ENCODE data around the gene SARS2.
"Not testable (repeated sequence)": the region's sequence is repeated elsewhere in the genome, so short reads cannot be mapped to it uniquely, and the experiment has no call there.

SARS2 gene

DNA sequence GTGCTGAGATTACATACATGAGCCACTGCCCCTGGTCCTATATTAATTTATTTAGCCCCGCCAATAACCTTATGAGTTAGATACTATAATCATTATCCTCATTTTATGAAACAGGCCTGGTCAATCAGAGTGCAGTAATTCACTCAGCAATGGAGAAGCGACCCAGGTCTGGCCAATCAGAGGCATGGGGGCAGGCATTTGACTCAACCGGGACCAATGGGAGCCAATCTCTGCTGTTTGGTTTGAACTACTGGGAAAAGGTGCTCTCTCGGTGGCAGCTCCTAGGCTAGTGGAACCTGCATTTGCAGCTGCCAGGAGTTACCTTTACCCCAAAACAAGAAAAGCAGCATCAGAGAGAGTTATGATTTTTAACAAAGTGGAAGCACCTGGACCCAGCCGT, 37.7 kb downstream of the SARS2 start:
- no peak for DNase-seq (ENCODE audit: low read depth)

DNA sequence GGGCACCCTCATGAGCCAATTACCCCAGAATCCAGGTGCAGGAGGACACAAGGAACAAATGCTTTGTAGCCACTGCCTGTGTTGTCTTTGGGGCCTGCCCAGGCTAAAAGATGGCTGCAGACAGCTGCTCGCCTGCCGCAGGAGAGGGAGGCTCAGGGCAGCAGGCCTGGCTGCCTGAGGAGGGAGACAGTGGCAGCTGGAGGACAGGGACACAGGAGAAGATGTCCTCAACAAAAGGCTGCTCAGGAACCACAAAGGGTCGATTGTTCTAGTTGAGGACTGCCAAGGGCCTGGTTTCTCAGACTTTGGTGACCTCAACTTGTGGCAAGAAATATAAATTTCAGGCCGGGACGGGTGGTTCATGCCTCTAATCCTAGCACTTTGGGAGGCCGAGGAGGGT, 38.8 kb downstream of the SARS2 start:
- no peak for DNase-seq (ENCODE audit: low read depth)

DNA sequence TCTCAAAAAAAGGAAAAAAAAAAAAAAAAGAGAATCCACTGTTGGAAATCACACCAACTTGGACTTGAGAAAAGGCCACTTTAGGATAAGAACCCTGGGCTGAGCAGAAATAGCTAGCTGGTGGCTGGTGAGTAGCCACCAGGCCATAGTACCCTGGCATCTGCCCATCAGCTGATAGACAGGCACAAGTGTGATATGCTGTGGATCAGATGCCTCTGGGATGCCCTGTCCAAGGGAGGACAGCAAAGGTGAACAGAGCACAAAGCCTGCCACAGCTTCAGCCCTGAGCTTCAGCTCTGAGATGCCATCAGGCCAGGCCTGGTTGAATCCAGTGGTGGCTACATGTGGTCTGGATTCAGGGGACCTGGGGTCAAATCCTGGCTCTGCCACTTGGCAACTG, 39.9 kb downstream of the SARS2 start:
- no peak for DNase-seq (ENCODE audit: low read depth)

DNA sequence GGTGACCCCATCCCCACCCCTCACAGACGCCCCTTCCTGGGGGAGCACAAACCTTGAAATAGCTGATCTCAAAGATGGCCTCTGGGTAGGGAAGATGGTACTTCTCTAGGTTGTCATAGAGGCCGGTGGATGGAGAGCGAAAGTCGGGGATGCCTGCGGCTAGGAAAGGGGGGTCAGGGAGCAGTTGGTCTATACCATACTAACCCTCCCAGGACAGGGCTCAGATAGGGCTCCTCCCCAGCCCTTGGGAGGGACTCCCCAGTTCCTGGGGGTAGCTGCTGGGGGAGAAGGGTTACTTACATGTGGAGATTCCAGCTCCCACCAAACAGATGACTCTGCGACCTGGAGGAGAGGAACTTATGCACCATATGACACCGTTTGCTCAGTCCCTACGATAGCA, 40.8 kb downstream of the SARS2 start:
- no peak for DNase-seq (ENCODE audit: low read depth)

DNA sequence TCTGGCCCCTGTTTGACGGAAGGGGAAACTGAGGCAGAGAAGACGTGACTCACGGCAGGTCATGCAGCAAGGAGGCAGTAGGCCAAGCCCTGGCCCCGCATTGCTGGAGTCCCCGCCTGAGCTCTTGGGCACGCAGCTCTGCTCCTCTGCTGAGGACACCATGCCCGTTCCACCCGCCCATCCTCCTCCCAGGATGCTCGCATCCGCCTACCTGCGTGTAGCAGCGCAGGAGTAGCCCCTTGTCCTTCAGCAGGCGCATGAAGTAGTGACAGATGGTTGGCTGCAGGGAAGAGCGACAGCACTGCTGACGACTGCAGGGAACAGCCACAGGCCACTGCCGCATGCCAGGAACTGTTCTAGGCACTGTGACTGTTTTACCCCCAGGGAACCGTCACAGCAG, 41.7 kb downstream of the SARS2 start:
- DNase-seq (ENCODE audit: low read depth) = no peak

DNA sequence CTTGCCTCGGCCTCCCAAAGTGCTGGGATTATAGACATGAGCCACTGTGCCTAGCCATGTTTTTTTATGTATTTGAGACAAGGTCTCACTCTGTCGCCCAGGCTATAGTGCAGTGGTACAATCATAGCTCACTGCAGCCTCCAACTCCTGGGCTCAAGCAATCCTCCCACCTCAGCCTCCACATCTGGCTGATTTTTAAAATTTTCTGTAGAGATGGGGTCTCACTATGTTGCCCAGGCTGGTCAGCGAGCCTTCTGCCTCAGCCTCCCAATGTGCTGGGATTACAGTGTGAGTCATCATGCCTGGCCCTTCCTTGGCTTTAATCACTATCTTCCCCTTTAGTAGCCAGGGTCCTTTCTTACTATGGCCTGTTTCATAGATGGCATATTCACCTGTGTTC, 45.9 kb downstream of the SARS2 start:
- DNase-seq (ENCODE audit: low read depth) = not testable (repeated sequence)

DNA sequence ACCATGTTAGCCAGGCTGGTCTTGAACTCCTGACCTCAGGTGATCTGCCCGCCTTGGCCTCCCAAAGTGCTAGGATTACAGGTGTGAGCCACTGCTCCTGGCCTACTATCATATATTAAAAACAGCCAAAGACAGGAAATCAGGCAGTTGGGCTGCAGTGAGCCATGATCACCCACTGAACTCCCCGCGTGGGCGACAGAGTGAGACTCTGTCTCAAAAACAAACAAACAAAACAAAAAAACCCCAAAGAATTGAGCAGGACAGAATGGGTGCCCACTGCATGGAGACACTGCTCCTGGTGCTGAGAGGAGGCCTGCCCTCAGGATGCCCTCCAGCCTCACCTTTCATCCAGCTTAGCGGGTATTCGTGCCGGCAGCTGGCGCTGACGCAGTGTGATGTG, 47.3 kb downstream of the SARS2 start:
- DNase-seq (ENCODE audit: low read depth) = no peak

DNA sequence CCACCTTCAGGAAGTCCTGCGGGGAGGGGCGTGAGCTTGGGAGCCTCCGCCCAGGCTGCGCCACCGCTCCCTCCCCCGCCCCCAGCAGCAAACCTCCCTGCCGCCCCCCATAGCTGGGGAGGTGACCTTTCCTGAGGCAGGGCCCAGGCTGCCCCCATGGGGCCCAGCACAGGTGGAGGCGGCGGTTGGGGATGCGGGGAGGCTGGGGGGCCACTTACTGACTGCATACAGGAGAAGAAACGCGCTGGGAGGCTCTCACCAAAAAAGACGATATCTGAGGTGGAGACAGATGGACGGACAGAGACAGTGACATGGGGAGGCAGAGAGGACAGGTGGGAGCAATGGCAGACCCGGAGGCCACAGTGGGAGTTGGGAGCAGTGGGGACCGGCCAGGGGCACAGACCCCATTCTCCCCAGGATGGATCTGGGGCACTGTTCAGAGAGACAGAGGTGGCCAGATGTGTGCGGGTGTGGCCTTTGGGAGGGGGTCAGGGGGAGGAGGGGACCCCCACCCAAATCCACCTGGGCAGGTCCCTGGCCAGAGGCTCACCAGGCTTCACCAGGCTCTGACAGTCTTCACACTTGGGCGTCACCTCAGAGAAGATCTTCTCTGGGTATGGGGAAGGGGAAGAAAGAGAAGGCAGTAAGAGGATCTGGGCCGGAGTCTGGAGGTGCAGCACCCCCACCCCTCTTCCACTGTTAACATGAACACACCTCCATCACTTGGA, 49.5 kb downstream of the SARS2 start:
- no peak for DNase-seq (ENCODE audit: low read depth)

DNA sequence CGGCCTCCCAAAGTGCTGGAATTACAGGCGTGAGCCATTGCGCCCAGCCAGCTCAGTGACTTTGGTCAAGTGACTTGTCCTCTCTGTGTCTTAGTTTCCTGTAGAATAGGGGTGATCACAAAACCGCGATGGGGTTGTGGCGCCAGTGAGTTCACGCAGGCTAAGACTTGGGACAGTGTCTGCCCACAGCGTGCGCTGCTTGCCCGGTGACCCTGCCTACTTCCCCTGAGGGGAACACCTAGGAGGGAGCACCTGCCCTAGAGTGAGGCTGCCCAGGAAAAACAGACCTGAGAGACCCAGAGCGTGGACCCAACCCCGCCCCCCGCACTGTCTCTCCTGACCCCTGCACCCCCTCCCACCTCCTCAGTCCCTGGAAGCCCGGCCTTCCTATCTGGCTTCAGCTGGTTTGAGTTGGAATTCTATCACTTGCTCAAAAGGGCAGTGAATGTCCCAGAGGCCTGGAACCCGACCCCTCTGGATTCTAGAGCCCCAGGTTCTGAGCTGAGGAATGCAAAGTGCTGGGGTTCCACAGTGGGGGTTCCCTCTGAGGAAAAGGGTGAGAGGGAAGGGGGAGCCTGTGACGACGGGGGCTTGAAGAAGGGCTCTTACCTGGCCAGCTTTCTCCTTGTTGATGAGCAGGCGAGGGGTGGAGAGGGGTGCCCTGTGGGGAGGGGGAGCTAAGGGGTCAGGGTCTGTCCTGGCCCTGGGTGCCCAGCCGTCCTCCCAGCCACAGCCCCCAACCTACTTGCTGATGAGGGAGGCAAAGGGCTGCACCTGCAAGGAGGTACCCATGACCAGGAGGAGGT, 50.3 kb downstream of the SARS2 start:
- DNase-seq (ENCODE audit: low read depth) = no peak

DNA sequence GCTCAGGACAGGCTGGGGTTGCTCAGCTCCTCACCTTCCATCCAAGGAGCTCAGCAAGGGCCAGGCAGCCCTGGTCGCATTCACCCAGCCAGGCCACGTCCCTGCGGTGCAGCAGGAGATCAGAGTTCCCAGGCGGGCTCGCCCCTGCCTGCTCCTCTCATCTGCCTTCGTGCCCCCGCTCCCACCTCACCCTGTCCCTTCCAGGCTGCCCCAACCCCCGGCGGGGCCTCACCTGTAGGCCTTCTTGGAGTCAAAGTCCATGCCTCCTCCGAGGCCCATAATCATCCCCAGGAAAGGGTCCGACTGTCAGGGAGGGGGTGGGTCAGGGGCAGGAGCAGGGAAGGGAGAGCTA, 51.2 kb downstream of the SARS2 start:
- no peak for DNase-seq (ENCODE audit: low read depth)

DNA sequence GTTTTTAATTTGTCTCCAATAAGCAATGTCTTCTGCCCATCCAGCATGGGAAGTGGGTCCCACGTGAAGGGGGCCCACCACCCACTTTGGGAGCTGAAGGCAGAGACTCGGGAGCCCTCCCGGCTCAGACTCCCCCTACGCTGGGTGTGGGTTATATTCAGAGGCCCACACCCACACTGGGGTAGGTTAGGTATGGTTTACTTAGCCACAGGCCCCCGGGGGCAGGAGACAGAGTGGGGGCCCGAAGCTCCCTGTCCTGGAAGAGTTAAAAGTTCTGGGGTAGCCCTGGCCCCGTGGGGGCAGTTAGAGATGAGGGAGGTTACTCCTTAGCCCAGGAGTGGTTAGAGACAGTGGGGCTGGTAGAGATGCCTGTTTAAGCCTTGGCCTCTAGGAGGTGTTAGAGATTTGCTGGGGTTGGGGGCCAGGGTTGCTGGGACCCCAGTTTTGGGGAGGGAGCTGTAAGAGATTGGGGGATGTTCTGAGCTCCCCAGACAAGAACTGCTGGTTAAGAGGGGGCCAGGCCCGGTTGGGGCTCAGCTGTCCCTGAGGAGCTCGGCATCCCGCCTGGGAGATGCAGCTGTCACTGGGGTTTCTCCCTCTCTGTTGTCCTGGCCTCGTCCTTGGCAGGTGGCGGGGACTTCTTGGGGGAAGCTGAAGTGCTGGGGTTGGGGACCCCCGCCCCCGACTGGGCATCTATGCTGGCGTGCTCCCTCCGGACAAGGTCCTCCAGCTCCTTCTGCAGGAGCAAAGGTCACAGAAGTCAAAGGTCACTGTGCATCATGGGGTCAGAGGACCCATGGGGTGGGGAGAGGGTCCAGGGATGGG, 51.8 kb downstream of the SARS2 start:
- no peak for DNase-seq (ENCODE audit: low read depth)

DNA sequence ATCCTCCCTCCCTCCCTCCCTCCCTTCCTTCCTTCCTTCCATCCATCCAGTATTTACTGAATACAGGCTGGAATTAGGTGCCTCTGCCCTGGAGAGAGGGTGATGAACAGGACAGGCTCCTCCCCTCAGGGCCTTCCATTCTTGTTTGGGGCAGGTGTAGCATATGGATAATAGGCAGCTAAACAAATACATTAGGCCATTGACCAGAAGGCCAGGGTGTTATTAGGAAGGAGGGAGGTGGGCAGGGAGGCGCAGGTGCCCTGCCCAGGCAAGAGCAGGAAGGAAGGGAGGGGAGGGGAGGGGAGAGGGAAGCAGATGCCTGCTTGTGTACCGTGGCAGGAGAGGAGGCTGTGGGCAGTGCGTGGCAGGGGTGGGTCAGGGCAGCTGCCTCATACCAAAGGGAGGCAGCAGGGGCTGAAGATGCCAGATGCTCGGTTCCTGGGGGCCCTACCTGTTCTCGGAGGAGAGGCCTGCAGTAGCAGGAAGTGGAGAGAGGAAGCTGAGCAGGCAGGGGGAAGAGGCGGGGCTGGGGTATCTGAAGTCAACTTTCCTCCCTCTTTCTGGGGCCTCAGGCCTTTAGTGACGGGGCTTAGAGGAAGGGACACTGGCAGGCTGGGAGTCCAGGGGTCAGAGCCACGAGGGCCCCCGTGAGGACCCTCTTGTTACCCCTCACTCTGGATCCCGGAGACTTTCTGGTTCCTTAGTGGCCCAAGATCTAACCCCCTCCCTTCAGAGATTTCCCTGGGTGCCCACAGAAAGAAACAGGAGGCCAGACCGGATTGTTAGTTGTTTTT, 52.6 kb downstream of the SARS2 start, which contains the start of gene RINL:
Gene RINL, minus strand, starts transcription at position 495 of the 794 bp plus-strand sequence. CDS start 1,533 bp downstream, outside the sequence.
- DNase-seq (ENCODE audit: low read depth) = peak; percentile 49

DNA sequence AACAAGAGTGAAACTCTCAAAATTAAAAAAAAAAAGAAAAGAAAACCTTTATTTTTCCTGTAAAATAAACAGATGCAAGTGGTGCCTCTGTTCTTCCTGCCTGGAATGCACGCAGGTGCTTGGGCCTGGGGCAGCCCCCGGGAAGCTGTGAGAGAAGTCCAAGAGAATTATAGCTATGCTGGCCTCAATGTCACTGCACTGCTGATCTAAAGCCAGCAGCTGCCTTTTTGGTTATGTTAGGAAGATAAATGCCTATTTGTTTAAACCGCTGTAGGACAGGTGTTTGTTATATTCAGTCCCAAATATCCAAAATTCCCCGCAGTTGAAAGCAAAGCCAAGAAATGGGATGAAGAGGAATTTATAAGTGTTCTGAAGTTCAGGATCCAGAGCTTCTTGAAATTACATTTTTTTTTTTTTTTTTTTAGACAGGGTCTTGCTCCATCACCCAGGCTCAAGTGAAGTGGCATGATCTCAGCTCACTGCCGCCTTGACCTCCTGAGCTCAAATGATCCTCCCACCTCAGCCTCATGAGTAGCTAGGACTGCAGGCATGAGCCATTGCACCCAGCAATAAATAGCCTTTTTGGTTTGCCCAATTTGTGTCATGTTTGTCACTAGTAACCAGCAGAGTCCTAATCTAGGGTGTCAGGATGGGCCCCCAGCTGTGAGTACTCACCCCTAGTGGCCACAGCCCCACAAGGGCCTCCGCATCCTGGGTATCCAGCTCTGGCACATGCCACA, 54.7 kb downstream of the SARS2 start:
- no peak for DNase-seq (ENCODE audit: low read depth)

DNA sequence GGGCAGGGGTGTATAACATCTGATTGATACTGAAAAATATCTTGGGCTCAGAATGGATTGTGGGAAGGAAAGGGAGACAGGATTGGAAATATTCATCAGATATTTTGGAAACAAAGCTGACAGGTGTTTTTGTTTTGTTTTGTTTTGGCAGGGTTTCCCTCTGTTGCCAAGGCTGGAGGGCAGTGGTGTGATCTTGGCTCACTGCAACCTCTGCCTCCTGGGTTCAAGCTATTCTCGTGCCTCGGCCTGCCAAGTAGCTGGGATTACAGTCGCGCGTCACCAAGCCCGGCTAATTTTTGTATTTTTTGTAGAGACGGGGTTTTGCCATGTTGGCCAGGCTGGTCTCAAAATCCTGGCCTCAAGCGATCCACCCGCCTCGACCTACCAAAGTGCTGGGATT, 57.2 kb downstream of the SARS2 start:
- DNase-seq (ENCODE audit: low read depth) = not testable (repeated sequence)

DNA sequence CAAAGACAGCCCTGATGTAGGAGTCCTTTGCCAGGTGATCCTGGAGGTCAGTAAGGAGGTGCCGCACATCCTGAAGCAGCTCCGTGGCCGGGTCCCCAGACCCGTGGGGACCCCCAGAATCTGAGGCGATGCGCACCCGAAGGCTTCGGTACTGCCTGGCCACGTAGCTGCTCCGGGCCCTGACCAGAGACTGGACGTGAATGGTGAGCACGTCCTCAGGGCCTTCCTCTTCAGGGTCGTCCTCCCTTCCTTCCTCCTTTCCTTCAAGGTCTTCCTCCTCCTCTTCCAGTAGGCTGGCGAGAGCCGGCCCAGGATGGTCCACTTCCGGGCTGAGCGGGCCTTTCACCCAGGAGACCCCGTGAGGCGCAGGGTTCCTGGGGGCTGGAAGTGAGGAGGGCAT, 60.0 kb downstream of the SARS2 start:
- DNase-seq (ENCODE audit: low read depth) = no peak

DNA sequence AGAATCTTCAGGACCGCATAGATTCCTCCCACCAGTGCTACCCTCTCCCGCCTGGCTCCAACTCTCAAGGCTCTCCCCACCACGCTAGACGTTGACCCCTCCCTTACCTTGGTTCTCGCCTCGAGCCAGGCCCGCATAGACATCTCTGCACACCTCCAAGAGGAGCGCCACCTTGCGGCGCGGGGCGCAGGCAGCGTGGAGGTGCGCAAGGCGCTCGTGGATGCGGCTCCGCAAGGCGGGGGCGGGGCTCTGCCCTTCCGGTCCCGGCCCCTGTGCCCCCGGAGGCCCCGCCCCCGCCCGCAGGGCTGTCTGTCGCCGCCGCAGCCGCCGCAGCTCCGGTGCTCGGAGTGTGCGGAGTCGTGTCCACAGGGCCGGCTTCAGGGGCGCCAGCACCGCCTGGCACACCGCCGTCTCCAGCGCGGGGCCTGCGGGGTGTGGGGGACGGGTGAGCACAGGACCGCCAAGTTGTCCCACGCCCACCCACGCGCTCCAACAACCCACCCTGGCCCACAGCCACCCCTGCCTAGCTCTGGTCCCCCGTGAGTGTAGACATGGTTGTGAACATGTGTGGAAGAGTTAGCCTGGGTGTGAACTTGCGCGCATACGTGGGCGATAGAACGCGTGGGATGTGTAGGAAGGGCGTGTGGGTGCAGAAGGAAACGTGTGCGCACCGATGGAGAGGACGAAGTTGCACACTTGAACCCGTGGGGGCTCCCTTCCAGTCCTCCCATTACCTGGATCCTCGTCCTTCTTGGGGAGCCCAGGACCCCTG, 60.5 kb downstream of the SARS2 start:
- DNase-seq (ENCODE audit: low read depth) = peak; percentile 85

DNA sequence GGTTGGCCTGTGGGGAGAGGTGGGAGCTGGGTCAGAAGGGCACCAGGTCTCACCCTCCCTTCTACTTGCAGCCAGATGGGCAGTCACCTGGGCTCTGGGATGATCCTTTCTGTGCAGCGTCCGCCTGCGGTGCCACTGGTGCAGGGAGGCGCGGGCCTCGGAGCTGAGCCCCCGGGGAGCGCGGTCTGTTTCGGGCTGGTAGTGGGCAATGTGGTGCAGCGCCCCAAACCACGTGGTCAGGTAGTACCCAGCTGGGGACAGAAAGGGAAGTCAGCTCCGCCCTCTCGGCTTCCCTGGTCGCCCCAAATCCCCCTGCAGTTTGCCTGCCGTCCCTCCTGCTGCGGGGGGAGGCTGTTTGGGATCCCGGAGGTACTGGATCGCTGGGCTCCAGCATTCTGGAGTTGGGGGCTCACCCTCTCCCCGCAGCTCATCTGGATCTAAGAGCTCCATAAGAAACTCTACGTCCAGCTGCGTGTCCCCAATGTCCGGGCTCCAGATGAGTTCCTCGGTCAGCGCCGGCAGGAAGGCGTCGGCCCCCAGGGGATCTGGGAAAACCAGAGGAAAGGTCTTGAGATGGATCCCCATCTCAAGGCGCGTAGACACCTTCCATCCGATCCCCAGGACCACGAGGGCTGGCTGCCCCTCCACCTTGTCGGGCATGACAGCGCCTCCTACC, 61.3 kb downstream of the SARS2 start:
- no peak for DNase-seq (ENCODE audit: low read depth)

DNA sequence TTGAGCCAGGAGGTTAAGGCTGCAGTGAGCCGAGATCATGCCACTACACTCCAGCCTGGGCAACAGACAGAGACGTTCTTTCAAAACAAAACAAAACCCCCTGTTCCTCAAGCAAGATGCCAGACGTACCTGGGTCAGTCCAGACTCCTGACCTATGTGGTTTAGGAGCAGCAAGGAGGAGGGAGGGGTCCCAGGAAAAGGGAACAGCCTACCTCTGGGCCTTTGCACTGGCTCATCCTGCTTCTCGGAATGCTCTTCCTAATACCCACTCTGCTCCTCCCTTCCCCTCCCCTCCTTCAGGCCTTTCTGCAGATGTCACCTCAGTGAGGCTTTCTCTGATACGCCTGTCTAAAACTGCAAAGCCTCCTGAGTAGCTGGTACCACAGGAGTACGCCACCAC, 62.0 kb downstream of the SARS2 start:
- DNase-seq (ENCODE audit: low read depth) = no peak

DNA sequence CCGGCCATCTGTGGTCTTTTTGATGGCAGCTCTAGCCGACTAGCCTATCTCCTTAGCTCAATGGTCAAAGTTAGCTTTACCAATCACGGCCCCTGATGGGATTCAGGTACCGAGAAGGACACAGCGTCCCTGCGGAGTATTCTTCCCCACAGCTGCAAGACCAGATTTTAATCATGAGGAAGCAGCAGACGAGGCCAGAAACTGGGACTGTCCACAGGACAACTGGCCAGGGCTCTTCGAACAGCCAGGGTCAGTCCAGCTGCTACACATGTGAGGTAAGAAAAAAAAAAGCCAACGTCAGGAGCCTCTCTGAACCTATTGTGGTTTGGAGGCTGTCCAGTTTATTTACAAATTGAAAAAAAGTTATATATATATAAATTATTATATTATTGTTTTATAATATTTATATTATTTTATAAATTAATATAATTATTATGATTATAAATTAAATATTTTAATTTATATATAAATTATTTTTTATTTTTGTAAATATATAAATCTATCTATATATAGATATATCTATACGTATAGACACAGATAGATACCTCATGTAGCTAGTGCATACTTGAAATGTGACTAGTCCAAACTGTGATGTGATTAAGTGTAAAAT, 63.3 kb downstream of the SARS2 start:
- DNase-seq (ENCODE audit: low read depth) = no peak

Data from stimulated activated CD8-positive, alpha-beta memory T cell treated with anti-CD3 and anti-CD28 coated beads, Interleukin-12 subunit alpha, Interleukin-12 subunit beta, amount 100 ng/mL, for 1 hour (primary cell).